GF-D8 (cell line): ENCODE data around the gene BCL2.
A peak's percentile ranks its signal among the peaks of the same experiment; 100 is the strongest.

Experiments used
- DNase-seq: peaks from one replicate; lab custom pipeline; 2025; lab: John Stamatoyannopoulos, UW

The BCL2 gene

DNA sequence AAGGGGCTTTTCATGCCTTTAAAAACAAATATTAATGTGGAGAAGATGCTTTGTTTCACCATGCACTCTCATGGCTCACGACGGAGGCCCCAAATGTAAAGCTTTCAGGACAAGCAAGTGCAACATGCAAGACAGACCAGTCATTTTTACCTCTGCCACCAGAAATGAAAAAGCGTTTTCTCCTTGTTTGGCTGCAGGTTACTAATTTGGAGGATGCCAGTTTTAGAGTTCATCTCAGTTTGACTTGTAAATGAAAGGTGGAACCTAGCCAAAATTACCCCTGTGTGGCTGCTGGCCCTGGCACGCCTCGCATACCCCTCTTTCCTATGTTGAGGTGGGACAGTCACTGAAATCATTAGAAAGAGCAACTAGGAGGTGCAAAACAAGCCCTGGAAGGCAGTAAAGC, 138.6 kb downstream of the BCL2 start:
- DNase-seq, result no peak

DNA sequence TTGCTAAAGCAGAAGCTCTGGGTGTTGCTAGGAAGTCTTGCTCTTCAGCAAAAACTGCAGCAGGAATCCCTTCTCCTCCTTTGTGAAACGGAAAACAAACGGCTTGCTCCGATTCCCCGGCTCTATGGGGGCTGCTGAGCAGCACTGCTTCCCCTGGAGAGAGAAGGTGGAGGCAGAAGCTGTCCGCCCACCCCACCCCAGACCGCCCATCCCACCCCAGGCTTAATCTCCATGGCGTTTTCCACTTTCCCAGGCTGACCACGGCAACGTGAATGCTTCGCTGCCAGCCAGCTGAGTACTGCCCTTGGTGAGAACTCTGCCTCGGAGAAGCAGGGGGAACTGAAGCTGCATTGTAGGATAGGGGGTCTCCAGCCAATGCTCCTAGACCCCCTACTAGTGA, 139.2 kb downstream of the BCL2 start:
- DNase-seq, result no peak

DNA sequence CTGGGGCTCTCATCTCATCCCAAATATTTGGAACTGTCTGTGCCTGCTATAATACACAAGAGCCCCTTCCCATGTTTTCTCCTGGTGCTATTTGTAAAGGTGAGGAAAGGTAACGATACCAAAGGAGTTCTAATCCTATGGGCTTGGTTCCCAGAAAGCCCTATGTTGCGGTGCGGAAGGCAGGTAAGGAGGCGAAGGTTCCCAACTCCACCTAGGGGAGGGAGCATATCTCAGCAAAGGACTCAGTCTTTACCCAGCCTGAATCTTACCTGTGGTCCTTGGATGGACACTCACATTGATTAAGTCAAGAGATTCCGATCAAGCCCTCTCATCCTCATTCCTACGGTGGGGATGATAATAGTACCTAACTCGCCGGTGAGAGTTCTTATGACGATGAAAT, 140.1 kb downstream of the BCL2 start:
- no peak for DNase-seq

DNA sequence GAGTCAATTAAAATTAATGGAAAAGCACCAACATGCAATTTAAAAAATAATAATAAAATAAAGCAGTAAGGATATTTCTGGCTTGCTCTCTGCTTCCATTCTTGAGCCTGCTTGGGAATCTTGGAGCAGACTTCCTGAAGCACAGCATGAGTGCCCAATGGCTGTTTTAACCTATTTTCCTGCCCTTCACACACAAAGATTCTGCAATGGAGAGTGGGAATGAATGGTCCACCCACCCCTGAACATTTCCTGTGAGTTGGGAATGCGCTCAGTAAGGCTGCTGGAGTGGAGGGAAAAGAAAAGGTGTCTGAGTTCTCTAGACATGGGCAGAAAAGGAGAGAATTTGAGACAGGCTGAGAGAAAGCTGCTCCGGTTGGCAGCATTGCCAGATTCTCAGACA, 140.6 kb downstream of the BCL2 start:
- no peak for DNase-seq

DNA sequence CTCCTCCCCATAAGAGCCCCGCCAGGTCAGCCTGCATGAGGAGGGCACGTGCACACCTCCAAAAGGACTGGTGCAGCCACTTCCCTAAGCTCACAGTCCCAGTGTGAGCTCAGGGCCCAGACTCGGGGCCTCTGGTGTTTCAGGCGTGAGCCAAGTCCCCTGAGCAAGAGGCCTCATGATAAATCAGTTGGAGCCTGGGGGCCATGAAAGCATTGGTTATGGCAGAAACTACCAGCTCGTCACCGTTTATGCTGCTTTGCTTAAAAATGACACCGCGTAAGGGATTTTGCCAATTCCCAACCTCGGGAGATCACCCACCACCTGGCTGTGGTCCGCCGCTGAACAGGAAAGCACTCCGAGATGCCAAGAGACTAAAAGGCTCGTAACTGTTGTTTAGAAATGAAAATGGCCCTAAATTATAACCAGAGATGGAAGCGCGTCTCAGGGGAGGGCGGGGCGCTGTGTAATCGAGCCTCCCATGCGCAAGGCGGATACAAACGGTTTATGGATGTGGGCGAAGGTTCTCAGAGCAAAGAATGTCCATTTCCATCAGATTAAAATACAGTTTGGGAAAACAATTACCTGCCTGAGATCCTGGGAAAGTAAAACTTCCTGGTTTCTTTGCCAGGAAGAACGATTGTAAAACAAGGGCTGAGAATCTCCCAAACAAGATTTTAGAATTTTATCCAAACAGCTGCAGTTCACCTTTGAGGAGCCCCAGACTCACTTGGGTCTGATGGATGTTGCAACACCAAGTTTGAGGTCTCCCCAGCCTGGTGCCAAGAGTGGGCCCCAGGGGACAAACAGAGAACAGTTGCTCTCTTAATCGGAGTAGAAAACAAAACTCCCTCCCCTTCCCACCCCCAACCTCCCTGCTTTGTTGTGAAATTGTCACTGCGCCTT, 141.4 kb downstream of the BCL2 start:
- peak; percentile 41 for DNase-seq

DNA sequence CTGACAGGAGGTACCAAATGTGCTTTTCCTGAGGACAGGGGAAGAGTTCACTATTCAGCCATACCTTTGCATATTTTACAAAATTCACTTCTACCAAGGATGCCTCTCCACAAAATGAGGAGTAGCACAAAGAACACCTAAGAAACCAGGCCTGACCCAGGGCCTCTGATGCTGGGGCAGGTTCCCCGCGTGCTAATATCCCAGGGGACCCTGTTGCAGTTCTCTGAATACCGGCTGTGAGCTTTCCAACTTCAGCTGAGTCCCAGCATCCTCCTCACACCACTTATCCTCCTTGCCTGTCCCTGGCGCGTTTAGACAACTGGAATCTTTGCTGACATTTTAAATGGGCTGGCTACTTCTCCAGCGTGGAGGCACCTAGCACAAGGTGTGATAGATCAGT, 142.3 kb downstream of the BCL2 start:
- DNase-seq, result no peak

DNA sequence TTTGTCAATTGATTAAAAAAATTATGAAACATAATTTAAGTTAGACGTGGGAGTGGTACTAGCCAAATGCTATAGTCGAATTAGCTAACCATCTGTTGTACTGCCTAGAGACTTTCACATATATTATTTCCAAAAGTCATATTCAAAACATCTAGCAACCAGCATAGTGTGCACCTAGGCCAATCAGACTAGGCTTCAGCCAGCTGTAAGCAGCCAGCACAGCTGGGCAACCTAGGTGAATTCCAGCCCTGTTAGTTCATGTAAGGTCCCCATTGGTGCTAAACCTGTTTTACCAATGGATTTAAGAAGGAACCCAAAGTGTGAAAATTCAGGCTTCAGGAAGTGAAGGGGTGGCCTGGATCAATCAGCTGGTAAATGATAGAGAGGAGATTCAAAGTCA, 144.3 kb downstream of the BCL2 start:
- DNase-seq, result no peak

DNA sequence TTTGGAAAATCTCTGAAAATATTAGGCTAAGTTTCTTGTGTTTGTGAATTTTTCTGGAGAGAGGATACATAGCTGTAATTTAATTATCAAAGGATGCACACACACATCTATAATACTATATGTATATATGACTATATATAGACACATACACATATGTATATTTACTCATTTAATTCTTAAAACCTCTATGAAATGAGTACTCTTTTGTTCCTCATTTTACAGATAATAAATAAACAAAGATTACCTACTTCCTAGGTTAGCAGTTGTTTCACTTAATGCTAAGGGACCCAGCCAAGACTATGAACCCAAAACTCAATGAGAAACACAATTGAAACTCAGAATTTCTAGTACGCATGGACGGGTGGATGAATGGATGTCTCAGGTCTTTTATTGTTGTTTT, 145.6 kb downstream of the BCL2 start:
- no peak for DNase-seq

DNA sequence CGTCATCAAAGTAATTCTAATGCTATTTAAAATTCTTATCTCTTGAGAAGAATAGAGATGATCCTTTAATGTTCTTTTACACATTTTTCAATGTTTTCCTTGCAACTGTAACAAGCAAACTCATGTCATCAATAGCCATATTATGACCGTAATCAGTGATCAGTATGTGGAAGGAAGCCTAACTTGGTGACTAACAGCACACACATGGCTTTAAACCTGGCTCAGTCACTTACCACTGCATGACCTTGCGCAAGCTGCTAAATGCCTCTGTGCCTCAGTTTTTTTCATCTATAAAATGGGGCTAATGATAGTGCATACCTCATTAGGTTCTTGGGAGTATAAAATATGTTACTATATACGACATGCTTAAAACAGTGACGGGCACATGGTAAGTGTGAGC, 149.7 kb downstream of the BCL2 start:
- DNase-seq, result no peak

DNA sequence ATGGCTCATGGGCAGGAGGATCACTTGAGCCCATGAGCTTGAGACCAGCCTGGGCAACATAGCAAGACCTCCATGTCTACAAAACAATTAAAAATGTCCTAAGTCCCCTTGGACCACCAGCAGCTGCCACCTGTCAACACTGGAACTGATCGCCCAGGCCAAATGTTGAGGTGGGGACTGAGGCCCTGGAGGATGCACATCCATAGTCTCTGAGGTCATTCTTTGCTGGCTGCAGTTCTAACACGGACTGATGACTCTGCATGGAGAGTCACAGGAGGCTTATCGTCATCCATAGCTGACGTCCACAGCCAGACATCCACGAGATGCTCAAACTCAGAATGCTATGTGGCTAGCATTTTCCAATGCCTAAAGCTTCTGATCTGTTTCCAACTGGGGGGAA, 151.3 kb downstream of the BCL2 start:
- no peak for DNase-seq

DNA sequence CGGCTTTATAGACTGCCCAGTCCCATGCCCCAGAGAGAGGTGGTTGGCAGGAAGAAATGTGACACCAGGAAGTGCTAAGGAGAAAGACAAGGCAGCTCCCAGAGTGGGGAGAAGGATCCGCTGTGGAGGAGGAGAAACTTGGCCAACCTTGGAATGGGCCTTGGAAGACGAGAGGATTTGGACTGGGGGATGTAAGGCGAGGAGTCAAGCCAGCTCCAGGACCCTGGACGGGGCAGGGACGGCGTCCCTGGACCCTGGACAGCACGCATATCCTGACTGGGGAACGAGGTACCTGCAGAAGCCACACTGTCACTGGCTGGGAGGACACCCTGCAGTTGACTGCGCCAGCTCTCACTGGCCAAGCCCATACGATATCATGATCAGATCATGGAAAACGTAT, 153.4 kb downstream of the BCL2 start:
- no peak for DNase-seq

DNA sequence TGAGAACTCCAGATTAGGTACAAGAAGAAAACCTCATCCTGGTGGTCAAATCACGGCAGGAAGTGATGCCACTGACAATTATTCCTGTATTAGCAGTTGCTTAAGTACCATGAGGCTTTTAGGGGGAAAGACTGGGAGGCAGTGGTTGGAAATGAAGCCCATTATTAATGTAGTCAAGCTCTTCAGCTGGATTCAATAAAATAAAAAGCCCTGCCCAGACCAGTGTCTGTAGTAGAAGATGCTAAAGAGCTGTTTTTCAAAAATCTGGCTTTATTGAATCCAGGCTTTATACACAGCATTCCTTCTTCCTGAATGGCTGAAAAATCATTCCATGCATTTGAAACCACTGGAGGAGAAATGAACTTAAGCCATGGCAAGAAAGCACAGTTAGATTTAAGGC, 155.2 kb downstream of the BCL2 start:
- DNase-seq, result no peak

DNA sequence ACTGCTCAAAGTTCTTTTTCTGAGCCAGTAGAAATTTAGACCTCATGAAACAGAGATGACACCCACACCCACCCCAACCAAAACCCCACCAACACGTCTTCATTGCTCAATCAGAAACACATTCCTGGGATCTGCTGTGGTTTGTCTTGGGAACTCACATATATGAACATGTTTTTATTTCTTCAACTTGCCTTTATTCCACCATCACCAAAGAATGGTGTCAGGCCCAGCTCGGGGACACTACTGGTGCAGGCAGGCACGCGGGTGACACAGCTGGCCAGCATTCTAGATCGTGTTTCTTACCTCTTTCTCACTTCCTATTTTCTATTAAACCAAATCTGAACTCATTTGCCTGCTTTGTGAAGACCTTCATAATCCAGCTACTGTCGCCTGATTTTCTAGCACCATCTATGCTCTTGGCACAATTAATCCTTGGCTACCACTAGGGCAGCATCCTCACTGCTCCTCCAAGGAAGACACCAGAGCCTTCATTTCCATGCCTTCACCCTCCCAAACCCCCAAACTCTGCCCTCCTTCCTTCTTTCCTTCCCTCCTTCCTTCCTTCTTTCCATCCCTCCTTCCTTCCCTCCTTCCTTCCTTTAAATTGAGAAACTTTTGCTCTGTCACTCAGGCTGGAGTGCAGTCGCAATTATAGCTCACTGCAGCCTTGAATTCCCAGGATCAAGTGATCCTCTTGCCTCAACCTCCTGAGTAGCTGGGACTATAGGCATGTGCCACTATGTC, 157.1 kb downstream of the BCL2 start:
- no peak for DNase-seq

DNA sequence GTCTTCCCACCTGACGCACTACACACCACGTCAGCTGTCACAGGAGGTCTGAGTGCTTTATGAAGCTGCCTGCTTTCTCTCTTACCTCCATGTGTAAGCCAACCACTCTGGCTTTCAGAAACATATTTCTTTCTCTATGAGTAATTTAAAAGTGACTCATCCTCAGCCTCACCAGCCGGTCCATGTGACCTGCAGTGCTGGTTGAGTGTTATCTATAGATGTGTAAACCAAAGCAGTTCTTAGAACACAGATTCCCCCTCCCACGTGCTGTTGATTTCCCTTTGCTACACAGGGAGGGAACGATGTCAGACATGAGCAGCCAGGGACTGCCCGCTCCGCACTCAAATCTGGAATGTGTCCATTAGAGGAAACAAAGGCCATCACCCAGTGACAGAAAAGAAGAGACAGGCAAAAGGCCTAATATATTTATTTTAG, 157.8 kb downstream of the BCL2 start:
- DNase-seq, result no peak

DNA sequence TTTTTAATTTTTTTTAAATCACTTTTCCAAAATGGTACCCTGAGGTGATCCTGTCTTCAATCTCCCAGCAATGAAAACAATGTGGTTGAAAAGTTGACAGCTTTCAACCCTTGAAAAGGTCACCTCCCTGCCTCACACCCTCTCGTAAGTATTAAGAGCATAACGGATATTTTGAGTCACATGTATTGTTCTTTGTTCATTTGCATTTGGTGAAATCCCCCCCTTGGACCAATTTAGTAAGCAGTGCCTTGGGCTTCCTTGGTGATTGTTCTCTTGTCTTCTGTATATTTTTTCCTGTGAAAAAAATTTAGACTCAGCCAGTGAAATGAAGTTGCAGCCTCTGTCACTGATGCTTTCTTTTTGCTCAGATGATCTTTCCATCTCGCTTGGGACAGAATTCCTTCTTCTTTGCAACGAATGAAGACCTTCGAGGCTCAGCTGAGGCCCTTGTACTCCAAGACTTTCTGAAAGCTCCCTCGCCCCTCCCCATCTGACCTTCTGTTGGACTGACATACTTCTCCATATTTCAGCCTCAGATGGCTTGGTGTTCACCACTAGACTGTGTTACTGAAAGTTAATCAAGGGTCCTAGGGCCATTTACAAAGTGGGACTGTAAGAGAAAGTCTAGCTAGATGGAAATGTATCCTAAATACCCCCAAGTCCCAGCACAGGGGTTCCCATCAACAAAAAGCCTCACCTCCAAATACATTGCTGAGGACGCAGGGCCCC, 158.4 kb downstream of the BCL2 start:
- no peak for DNase-seq

DNA sequence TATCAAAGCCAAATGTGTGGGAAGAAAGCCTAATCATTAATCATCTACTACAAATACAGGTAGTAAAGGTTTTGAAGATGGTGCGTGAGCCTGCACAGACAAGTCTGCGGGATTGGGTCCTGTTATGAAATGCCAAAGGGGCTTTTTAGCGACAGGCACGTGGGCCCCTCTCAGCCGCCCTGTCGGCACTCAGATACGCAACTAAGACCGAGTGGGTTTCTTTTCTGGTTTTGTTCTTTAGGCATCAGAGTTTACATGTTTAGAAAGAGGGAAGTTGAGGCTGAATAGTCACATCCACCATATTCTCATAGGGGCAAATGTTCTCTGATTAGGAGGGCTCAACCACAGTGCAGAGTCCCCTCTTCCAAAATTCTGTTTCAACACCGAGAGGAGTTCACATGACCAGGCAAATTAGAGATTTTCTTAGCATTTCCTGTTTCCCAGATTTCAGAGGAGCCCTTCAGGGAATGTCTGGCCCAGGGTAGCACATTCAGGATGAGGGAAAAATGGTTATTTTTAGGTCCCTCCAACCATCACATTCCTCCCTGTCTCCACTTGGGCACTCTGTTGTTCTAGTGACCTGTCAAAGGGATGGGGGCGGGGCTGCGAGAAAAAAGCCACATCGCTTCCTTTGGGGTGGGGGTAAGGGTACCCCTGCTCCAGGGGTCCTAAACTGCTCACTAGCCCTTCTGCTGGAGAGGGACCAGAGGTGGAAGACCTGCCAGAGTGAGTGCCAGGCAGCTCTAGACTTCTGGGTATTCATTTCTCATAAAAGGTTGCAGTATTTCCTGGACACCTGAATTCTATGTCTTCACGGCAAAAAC, 159.2 kb downstream of the BCL2 start:
- DNase-seq, result no peak

DNA sequence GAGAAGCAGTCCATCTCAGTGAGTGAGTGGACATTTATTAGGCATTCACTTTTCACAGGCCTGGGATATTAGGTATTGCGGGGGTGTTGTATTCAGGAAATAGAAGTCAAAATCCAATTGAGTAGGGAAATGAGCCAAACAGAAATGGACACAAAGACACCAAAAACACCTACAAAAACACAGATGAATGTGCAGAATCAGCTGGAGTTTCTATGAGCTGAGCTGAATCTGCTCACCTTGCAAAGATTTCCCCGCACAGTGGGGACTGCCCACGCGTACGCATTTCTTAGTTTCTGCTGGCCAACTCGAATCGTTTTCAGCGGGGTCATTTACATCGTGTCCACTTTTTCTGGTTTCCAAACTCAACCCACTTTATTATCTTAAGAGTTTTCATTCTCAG, 160.0 kb downstream of the BCL2 start:
- DNase-seq, result no peak

DNA sequence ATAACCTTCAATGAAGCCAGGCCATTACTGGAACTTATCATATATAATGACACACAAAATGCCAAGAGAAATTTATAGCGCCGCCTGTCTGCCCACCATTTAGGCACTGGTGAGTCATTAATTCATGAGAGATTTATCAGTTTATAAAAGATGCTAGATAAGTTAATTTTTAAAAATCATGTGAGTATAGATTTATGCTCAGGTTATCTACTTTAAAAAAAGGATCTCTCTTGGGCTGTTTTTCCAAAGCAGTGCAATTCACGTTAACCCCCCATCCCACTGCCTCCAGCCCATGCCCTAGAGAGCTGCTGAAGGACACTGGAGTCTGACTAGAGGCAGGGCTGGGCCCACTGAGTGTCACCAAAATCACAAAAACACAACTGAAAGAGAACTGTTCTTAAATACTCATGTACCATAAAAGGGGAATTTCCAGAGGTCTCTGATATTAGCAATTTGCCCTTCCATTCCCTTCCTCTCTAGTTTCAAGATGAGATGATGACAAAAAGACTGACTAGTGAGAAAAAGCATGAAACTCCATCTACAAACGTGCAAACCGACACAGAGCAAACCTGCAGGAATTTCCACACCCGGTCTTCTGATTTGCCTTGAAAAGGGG, 160.8 kb downstream of the BCL2 start:
- DNase-seq, result no peak

DNA sequence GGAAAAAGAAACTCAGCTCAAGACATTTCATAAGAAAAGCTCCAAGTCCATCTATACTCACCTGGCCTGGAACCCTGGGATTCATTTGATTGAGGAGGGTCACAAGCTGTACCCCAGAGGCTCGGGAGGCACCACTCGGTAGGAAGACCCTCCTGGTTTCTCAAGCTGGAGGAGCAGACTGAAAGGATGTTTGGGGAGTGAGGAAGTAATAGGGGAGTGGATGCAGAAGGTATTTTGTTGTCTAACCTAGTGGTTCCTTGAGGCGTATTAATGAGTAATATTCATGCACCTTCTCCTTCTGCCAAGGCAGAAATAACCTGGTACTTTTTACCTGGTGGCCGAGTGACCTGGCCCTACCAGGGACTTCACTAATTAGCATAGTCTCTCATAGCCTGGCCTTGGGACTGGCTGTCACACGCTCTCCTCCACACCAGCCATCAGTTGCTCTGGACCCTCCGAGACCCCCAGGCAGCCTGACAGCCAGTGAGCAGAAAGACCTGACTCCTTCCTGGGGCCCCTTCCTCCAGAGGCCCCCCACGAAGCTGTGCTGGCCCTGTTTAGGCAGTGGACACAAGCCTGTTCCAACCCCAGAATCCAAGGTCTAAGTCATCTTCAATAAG, 161.4 kb downstream of the BCL2 start:
- DNase-seq, result no peak

DNA sequence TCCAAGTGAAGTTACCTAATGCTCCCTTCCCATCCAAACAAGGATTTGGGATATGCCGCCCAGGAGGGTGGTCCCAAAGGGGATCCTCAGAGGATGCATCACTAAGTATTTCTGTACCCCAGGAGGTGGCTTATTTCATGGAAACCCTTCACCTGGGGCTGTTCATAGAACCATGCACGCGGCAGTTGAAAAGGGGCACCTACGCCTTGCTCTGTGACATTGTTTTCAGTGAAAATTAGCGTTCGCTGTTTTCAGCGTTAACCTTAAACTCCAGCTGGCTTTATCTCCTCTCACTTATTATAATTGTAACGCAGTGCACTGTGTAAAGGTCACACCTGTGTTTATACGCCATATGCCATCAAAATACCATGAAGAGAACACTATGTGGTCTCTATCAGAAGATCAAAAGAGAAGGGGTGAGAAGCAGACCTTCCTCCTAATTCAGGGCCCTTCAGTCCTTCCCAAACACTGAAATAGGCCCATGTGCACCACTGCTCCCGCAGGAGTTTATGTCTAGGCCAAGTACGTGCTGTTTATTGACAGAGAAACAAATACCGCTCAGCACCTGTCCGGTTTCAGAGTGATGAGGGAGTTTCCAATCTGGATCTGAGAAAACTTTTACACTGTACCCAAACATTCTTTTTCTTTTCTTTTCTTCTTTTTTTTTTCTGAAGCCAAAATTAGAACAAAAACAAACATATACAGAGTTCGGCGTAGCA, 162.1 kb downstream of the BCL2 start:
- no peak for DNase-seq
